Measurements from ENCODE around the gene MKRN2.
A peak's percentile ranks its signal among the peaks of the same experiment; 100 is the strongest.

The MKRN2 gene

DNA sequence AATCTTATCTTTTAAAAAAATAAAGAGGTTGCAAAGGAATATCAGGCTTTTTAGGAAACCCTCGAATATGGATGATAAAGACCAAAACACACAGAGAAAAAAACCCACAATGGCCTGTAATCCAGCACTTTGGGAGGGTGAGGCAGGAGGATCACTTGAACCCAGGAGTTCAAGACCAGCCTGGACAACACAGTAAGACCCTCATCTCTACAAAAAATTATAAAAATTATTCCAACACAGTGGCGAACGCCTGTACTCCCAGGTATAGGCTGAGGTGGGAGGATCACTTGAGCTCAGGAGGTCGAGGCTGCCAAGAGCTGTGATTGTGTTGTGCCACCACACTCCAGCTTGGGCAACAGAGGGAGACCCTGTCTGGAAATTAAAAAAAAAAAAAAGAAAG lies 76.2 kb downstream of the MKRN2 start:
- no peak for TF ChIP-seq Cebpa-rat (IDR thresholded peaks at IDR 0.05)
- Histone ChIP-seq H4K20me1 (peaks cover 95 to 100% (median 100%) of the 10 kb centered on the region in 11 experiments), H3K9me3 (replicated peaks in 1 of 11) (peaks cover 0 to 13% (median 0%) of the 10 kb centered on the region in 11 experiments; a peak in 5 of 22 replicates), H3K36me3 (peaks cover 11 to 65% (median 43%) of the 10 kb centered on the region in 11 experiments), H3K27me3 (no peaks in the 10 kb centered on the region), H3K4me2 (peak overlapping the region in 1 of 11 experiments; percentile 32; a peak in 2 of 22 replicates), H3K9ac (no peak overlapping the region), H3K27ac (no peak overlapping the region), H3K4me1 (peaks cover 0 to 60% (median 12%) of the 10 kb centered on the region in 10 experiments; a peak in 14 of 20 replicates), H3K4me3 (no peak overlapping the region)

All from BLaER1 treated with 17β-estradiol and CSF1 and Interleukin-3, amounts not matched to agents 10 nM and 100 nM (cell line).